Fibroblast of lung (primary cell): ENCODE results near the gene RASIP1. TPM values are rescaled to one million over a fixed set of nuclear protein-coding genes. Genes with fewer than 3 reads are reported as not detected.
"Not testable (repeated sequence)": the region's sequence is repeated elsewhere in the genome, so short reads cannot be mapped to it uniquely, and the experiment has no call there.

Experiments used
- DNase-seq, 2 donors: peaks; one replicate each; pipeline versions ENCODE4 v3.0.0 to v3.0.0-alpha.2; 2010; ENCODE audit warnings: low read depth in 2 of 2
- H2AFZ ChIP-seq: 2 replicates; pipeline ENCODE4 v1.5.1; 2012; ENCODE audit warnings: low read length, control low read depth, inconsistent platforms
- H3K27ac ChIP-seq: 2 replicates; pipeline ENCODE4 v1.5.1; 2011; ENCODE audit warnings: low read length, control low read depth; ENCODE audit not compliant: insufficient read depth
- H3K27me3 ChIP-seq: 2 replicates; pipeline ENCODE4 v1.5.1; 2011; ENCODE audit warnings: mild to moderate bottlenecking, low read length; ENCODE audit not compliant: control insufficient read depth, insufficient read depth
- H3K36me3 ChIP-seq: 2 replicates; pipeline ENCODE4 v1.5.1; 2011; ENCODE audit warnings: low read length; ENCODE audit not compliant: control insufficient read depth, insufficient read depth
- H3K4me1 ChIP-seq: 2 replicates; pipeline ENCODE4 v1.5.1; 2011; ENCODE audit warnings: low read length; ENCODE audit not compliant: control insufficient read depth, insufficient read depth; ENCODE audit errors: extremely low read depth
- H3K4me2 ChIP-seq: 2 replicates; pipeline ENCODE4 v1.5.1; 2011; ENCODE audit warnings: low read length, control low read depth; ENCODE audit not compliant: insufficient read depth; ENCODE audit errors: extremely low read depth
- H3K4me3 ChIP-seq, 4 experiments: fragments of 200-600 bp in 1 of 4; sonication (generic) in 1 of 4; replicated peaks in 1 of 4; 2 replicates each; pipeline ENCODE4 v1.5.1; 2011 to 2016; ENCODE audit warnings: low read length in 4 of 4, low read depth in 3 of 4, mild to moderate bottlenecking in 3 of 4, control low read depth in 2 of 4, inconsistent platforms in 1 of 4, mixed read lengths in 1 of 4; ENCODE audit not compliant: insufficient read depth in 1 of 4; ENCODE audit errors: control extremely low read depth in 1 of 4
- H3K79me2 ChIP-seq: 2 replicates; pipeline ENCODE4 v1.5.1; 2012; ENCODE audit warnings: mild to moderate bottlenecking, low read length, inconsistent platforms; ENCODE audit not compliant: control insufficient read depth, insufficient read depth
- H3K9ac ChIP-seq: 2 replicates; pipeline ENCODE4 v1.5.1; 2011; ENCODE audit warnings: mild to moderate bottlenecking, low read length, control low read depth; ENCODE audit not compliant: insufficient read depth
- H3K9me3 ChIP-seq: 2 replicates; pipeline ENCODE4 v1.5.1; 2012; ENCODE audit warnings: low read depth, low read length; ENCODE audit not compliant: control insufficient read depth, insufficient read depth
- H4K20me1 ChIP-seq: 2 replicates; pipeline ENCODE4 v1.5.1; 2011; ENCODE audit warnings: low read length; ENCODE audit not compliant: control insufficient read depth, insufficient read depth; ENCODE audit errors: extremely low read depth
- EZH2 ChIP-seq: IDR thresholded peaks from 2 replicates; pipeline ENCODE4 v1.5.1; 2012; ENCODE audit warnings: low read length, control low read depth, mild to moderate bottlenecking; ENCODE audit errors: missing control alignments
- polyA plus RNA-seq, 2 donors: library from polyadenylated mRNA; depleted of rRNA in 1 of 2; stranded (reverse) in 1 of 2; unstranded in 1 of 2; fragments of >200 nt; gene quantifications; 2 replicates each; pipeline ENCODE4 v1.2.1, GENCODE V29; 2011 to 2012; ENCODE audit warnings: missing spikeins in 1 of 2
- total RNA-seq: library from RNA; depleted of rRNA; stranded (reverse); fragments of >200 nt; gene quantifications from 2 replicates; pipeline ENCODE4 v1.2.1, GENCODE V29; 2014
- TF ChIP-seq, protein P1 (sequence below), 2 donors: IDR thresholded peaks in 1 of 2; conservative IDR thresholded peaks in 1 of 2; 1 replicate in 1 of 2; 2 replicates in 1 of 2; pipeline ENCODE4 v1.5.1; 2011 to 2012; ENCODE audit warnings: low read length in 2 of 2, control low read depth in 1 of 2, inconsistent platforms in 1 of 2, low read depth in 1 of 2, mild to moderate bottlenecking in 1 of 2

RASIP1 gene
- total and polyA plus RNA-seq, 2 donors (not counting 1 experiment from before 2014, with no cell fraction given), result 0.99 to 1.6 TPM

GRCh38 chr19:48681127-48681470 is 59.3 kb downstream of the RASIP1 start:
- Histone ChIP-seq H3K27me3 (no peaks in the 10 kb centered on the region), H3K4me3 (no peak overlapping the region), H3K9me3 (no peaks in the 10 kb centered on the region), H4K20me1 (no peaks in the 10 kb centered on the region), H2AFZ (no peak overlapping the region), H3K79me2 (no peaks in the 10 kb centered on the region), H3K36me3 (no peaks in the 10 kb centered on the region), H3K4me2 (no peak overlapping the region), H3K4me1 (no peaks in the 10 kb centered on the region), H3K27ac (peak overlapping the region; percentile 32), H3K9ac (no peak overlapping the region)
- peak; percentile 85 to 92 for DNase-seq
- TF ChIP-seq EZH2, result no peak
- TF ChIP-seq, protein P1, sequence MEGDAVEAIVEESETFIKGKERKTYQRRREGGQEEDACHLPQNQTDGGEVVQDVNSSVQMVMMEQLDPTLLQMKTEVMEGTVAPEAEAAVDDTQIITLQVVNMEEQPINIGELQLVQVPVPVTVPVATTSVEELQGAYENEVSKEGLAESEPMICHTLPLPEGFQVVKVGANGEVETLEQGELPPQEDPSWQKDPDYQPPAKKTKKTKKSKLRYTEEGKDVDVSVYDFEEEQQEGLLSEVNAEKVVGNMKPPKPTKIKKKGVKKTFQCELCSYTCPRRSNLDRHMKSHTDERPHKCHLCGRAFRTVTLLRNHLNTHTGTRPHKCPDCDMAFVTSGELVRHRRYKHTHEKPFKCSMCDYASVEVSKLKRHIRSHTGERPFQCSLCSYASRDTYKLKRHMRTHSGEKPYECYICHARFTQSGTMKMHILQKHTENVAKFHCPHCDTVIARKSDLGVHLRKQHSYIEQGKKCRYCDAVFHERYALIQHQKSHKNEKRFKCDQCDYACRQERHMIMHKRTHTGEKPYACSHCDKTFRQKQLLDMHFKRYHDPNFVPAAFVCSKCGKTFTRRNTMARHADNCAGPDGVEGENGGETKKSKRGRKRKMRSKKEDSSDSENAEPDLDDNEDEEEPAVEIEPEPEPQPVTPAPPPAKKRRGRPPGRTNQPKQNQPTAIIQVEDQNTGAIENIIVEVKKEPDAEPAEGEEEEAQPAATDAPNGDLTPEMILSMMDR (conservative IDR thresholded peaks at IDR 0.05 in 1 of 2, IDR thresholded peaks at IDR 0.05 in 1 of 2; ENCODE audit: low read depth in 1 of 2, low read length in 2 of 2), result no peak

DNA sequence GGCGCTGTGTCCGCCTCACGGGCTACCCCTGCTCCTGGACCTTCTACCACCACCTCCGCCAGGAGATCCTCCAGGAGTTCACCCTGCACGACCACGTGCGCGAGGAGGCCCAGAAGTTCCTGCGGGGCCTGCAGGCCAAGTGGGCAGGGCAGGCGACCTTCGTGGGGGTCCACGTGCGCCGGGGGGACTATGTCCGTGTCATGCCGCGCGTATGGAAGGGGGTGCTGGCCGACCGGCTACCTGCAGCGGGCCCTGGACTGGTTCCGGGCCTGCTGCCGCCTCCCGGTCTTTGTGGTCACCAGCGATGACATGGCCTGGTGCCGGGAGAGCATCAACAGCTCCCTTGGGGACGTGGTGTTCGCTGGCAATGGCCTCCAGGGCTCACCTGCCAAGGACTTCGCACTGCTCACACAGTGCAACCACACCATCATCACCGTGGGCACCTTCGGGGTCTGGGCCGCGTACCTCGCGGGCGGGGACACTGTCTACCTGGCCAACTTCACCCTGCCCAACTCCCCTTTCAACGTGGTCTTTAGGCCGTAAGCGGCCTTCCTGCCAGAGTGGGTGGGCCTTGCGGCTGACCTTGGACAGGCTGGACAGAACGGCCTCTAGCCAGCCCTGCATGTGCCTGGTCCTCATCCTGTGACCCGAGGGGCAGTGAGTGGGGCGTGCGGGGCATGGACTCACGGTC is 59.8 kb downstream of the RASIP1 start:
- H3K36me3 ChIP-seq, result no peaks in the 10 kb centered on the region
- H4K20me1 ChIP-seq, result no peaks in the 10 kb centered on the region
- H3K4me3 ChIP-seq, result no peak overlapping the region
- no peak overlapping the region for H3K4me2 ChIP-seq
- H3K27ac ChIP-seq, result peak overlapping the region; percentile 32
- H2AFZ ChIP-seq, result no peak overlapping the region
- no peaks in the 10 kb centered on the region for H3K4me1 ChIP-seq
- no peak overlapping the region for H3K9ac ChIP-seq
- TF ChIP-seq EZH2, result no peak
- TF ChIP-seq, protein P1 (conservative IDR thresholded peaks at IDR 0.05 in 1 of 2, IDR thresholded peaks at IDR 0.05 in 1 of 2; ENCODE audit: low read depth in 1 of 2, low read length in 2 of 2), result no peak
- H3K79me2 ChIP-seq, result no peaks in the 10 kb centered on the region
- DNase-seq, result no peak
- H3K27me3 ChIP-seq, result no peaks in the 10 kb centered on the region
- no peaks in the 10 kb centered on the region for H3K9me3 ChIP-seq

GRCh38 chr19:48680006-48680405 is 60.4 kb downstream of the RASIP1 start:
- H3K79me2 ChIP-seq, H4K20me1 ChIP-seq, H3K4me2 ChIP-seq, H3K36me3 ChIP-seq, DNase-seq, H3K4me1 ChIP-seq, H2AFZ ChIP-seq, H3K27me3 ChIP-seq, H3K27ac ChIP-seq, H3K9me3 ChIP-seq, H3K9ac ChIP-seq, H3K4me3 ChIP-seq: not testable (repeated sequence)
